Astrocyte of the hippocampus (primary cell): ENCODE data around the gene MGAT4A.

Experiments
- DNase-seq: peaks from one replicate; pipeline ENCODE4 v3.0.0; 2011; ENCODE audit warnings: low read depth, low spot score

Gene MGAT4A

GRCh38 chr2:98658816-98659490 lies 72.0 kb downstream of the MGAT4A start:
- DNase-seq, result no peak

GRCh38 chr2:98656800-98657199 lies 74.1 kb downstream of the MGAT4A start:
- DNase-seq, result no peak

DNA sequence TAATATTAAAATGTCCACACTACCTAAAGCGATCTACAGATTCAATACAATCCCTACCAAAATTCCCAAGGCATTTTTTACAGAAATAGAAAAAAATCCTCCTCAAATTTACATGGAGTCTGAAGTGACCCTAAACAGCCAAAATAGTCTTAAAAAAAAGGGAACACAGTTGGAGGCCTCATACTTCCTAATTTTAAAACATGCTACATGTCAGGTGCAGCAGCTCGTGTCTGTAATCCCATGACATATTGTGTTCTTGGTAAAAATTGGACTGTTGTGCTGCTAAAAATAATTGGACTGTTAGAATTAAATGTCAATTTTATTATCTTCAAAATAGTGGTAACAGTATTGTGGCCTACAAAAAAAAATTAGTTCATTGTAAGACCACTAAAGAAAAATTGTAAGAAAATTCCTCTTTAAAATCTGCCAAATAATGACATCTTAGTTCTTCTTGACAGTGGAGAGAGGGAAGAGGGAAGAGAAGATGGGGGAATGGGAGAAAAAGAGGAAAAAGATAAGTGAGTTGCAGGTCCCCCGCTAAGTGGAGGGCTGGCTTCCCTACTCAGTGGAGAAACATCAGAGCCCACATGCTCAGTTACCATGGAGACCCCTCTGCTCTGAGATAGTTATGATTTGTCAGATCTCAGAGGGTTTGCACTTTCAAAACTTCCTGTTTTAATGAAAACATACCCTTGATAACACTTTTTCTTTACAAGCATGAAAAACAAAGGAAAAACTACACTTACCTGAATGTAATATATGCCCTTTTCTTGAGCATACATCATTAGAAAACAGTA lies 76.0 kb downstream of the MGAT4A start:
- no peak for DNase-seq

DNA sequence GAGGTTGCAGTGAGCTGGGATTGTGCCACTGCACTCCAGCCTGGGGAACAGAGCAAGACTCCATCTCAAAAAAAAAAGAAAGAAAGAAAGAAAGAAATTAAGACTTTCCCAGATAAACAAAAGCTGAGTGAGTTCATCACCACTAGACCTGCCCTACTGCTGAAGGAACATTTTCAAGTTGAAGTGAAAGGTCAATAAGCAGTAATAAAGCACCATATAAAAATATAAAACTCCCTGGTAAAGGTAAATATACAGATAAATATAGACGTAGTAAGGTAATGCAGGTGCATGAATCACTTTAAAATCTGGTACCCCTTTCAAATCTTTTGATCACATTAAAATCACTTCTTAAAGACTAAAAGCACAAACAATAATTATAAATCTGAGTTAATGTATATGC lies 79.9 kb downstream of the MGAT4A start:
- no peak for DNase-seq

DNA sequence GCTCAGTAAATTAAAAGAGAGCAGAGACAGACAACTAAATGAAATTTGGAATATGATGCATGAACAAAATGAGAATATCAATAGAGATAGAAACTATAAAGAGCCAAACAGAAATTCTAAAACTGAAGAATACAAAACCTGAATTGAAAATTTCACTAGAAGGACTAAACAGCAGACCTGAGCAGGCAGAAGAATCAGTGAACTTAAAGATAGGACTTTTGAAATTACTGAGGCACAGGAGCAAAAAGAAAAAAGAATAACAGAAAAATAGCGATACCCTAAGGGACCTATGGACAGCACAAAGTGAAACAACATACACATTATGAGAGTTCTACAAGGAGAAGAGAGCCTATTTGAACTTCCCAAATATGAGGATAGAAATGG lies 80.9 kb downstream of the MGAT4A start:
- no peak for DNase-seq

- DNase-seq, result peak; percentile 89
These were observed 81.6 kb downstream of the MGAT4A start for GRCh38 chr2:98649135-98649991.

DNA sequence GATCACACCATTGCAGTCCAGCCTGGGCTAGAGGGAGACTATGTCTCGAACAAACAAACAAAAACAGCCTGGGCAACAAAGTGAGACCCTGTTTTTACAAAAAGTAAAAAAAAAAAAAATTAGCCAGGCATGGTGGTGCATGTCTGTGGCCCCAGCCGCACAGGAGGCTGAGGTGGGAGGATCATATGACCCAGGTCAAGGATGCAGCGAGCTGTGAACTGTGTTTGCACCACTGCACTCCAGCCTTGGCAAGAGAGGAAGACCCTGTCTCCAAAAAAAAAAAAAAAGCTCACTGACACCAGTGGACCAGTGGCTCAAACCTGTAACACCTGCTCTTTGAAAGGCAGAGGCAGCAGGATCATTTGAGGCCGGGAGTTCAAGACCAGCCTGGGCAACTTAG lies 82.5 kb downstream of the MGAT4A start:
- DNase-seq, result no peak

GRCh38 chr2:98647636-98648035 lies 83.3 kb downstream of the MGAT4A start:
- DNase-seq, result no peak

DNA sequence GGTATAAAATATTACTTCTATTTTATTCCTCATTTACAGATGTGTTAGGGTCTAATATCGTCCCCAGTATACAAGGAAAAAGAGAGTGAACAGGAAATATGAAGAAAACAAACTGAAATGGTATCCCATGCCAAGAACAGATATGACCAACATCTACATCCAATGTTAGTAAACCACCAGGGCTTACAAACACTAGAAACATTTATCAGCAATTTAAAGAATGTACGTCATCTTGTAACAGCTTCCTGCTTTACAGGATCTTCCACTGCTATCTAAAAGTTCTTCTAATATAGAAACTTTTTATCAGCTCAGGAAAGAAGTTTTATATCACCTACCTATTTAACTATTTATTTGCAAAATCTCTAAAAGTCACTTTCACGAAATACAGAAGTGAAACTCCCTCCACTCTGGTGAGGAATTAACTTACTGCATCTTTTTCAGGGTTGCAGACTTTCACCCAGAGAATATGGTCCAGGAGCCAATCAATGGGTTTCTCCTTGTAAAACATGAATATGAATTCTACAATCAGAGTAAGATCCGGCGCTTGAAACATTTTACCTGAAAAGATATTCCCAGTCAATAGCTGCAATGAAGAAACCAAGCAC lies 87.3 kb downstream of the MGAT4A start:
- no peak for DNase-seq

DNA sequence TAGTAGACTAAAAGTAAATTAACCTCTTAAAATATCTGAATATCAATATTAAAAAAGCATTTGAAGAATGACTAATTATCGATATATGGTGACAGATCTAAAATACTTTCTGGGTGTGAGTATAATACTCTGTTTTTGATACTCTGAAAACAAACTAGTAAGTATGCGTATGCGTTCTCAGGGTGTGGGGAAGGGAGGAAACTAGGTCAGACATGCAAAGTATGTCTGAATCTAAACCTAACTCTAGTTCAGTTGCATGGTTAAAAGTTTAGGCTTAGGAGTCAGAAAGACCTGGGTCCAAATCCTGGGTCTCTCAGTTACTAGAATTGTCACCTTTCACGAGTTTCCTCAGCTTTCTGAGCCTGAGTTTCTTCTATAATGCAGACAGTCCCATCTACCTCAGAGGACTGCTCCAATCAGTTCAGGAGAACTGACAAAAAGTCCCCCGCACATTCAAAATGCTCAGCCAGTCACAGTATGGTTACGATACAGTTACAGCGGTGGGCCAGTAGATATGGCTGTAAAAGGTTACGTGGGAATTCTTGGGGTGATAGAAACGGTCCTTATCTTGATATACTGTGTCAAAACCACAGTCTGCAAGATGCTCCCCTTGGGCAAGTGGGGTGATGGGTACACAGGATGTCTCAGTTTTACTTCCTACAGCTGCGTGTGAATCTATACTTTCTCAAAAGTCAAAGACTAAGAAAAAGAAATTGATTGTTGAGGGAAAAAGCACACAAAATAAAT lies 93.4 kb downstream of the MGAT4A start:
- no peak for DNase-seq

- DNase-seq, result peak; percentile 9
These were observed 96.4 kb downstream of the MGAT4A start for GRCh38 chr2:98634406-98635092.

- no peak for DNase-seq
These were observed 98.6 kb downstream of the MGAT4A start for GRCh38 chr2:98632351-98632750.

- no peak for DNase-seq
These were observed 107.3 kb downstream of the MGAT4A start for GRCh38 chr2:98623657-98624056.

- no peak for DNase-seq
These were observed 113.8 kb downstream of the MGAT4A start for GRCh38 chr2:98617149-98617548.

- DNase-seq, result no peak
These were observed 115.5 kb downstream of the MGAT4A start for GRCh38 chr2:98615481-98615880.

- DNase-seq, result no peak
These were observed 116.8 kb downstream of the MGAT4A start for GRCh38 chr2:98614024-98614739.

DNA sequence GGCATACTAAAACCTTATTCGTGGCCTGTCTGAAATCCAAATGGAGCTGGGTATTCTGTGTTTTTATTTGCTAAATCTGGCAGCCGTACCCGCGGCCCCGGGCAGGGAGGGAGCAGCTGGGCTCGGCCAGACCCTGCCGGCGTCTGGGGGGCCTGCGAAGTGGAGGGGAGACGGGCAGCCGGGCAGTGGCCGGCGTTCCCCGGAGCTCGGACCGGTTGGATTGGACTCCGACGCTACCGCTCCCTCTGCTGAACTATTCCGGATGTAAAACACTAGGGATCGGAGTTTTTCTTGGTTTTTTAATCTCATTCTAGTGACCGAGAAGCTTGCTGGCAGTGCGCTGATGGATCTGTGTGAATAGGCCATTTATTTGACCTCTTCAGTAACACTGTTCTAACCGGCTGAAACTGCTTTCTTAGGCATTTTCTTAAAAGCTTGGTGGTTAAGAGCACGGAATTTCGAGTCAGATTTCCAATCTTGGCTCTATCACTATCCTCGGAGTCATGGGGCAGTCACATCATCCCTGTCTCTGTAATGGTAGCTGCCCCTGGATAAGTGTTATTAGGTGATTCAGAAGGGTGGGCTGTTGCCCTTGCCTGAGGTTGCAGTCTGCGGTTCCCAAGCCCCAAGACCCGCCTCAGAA lies 121.8 kb downstream of the MGAT4A start:
- DNase-seq, result peak; percentile 61

GRCh38 chr2:98608116-98608961 lies 122.6 kb downstream of the MGAT4A start, which contains the start of the genes COA5 and UNC50:
Gene COA5, minus strand, starts transcription at chr2:98608512. Its CDS starts 107 bp downstream, at chr2:98608405.
Gene UNC50, plus strand, starts transcription at chr2:98608589. Its CDS starts 1,171 bp downstream, at chr2:98609760.
- peak; percentile 97 for DNase-seq
